AG09309 (cell line): Measurements from ENCODE around the gene UQCRHL.
"Not testable (repeated sequence)": the region's sequence is repeated elsewhere in the genome, so short reads cannot be mapped to it uniquely, and the experiment has no call there.

ENCODE experiments used
- DNase-seq: peaks from one replicate; pipeline ENCODE4 v3.0.0-alpha.2; 2010; ENCODE audit warnings: low read depth
- H3K4me3 ChIP-seq: 2 replicates; pipeline ENCODE4 v1.5.1; 2011; ENCODE audit warnings: mild to moderate bottlenecking, low read depth, low read length, moderate library complexity; ENCODE audit not compliant: control insufficient read depth
- TF ChIP-seq, protein P1 (sequence below): IDR thresholded peaks from 2 replicates; pipeline ENCODE4 v1.5.1; 2011; ENCODE audit warnings: mild to moderate bottlenecking, low read depth, low read length, inconsistent platforms; ENCODE audit not compliant: insufficient read depth, control insufficient read depth; ENCODE audit errors: missing control alignments

The UQCRHL gene

GRCh38 chr1:15848929-15849774 is 41.7 kb upstream of the UQCRHL start:
- no peak for DNase-seq
- TF ChIP-seq, protein P1, sequence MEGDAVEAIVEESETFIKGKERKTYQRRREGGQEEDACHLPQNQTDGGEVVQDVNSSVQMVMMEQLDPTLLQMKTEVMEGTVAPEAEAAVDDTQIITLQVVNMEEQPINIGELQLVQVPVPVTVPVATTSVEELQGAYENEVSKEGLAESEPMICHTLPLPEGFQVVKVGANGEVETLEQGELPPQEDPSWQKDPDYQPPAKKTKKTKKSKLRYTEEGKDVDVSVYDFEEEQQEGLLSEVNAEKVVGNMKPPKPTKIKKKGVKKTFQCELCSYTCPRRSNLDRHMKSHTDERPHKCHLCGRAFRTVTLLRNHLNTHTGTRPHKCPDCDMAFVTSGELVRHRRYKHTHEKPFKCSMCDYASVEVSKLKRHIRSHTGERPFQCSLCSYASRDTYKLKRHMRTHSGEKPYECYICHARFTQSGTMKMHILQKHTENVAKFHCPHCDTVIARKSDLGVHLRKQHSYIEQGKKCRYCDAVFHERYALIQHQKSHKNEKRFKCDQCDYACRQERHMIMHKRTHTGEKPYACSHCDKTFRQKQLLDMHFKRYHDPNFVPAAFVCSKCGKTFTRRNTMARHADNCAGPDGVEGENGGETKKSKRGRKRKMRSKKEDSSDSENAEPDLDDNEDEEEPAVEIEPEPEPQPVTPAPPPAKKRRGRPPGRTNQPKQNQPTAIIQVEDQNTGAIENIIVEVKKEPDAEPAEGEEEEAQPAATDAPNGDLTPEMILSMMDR = no peak
- H3K4me3 ChIP-seq = peak overlapping the region; percentile 66

GRCh38 chr1:15848143-15848928 is 40.9 kb upstream of the UQCRHL start:
- peak overlapping the region; percentile 66 for H3K4me3 ChIP-seq
- DNase-seq = no peak
- TF ChIP-seq, protein P1 = no peak

DNA sequence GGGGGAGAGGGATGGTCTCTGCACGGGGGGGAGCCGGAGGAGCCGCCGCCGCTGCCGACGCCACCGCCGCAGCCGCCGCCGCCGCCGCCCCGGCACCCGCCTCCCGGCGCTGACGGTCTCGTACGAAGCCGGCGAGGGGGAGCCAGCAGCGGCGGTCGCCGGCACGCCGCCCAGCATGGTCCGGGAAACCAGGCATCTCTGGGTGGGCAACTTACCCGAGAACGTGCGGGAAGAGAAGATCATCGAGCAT is 40.4 kb upstream of the UQCRHL start:
- TF ChIP-seq, protein P1 = no peak
- DNase-seq = no peak
- H3K4me3 ChIP-seq = peak overlapping the region; percentile 66

- peak within 1 kb of the TSS; percentile 66 for H3K4me3 ChIP-seq
These were observed 39.8 kb upstream of the UQCRHL start, which contains the start of gene SPEN for GRCh38 chr1:15847100-15847892. Gene SPEN (plus strand): TSS chr1:15847707. CDS start chr1:15848068, 361 bp downstream.

GRCh38 chr1:15846056-15846455 is 38.6 kb upstream of the UQCRHL start:
- not testable (repeated sequence) for H3K4me3 ChIP-seq, DNase-seq

More at GRCh38 chr1:15847100-15847892, 39.8 kb upstream of the UQCRHL start, which contains the start of gene SPEN:
- TF ChIP-seq, protein P1 = no peak
- peak; percentile 84 for DNase-seq

- no peak for DNase-seq
- H3K4me3 ChIP-seq = no peak overlapping the region
- TF ChIP-seq, protein P1 = no peak
These were observed 36.5 kb upstream of the UQCRHL start for GRCh38 chr1:15843826-15844572.
